ENCODE measurements around the gene ACBD4. TPM values are rescaled to one million over a fixed set of nuclear protein-coding genes. Genes with fewer than 3 reads are reported as not detected.

Gene ACBD4
- total and polyA plus RNA-seq, 2 experiments from 2014 or later, result 8.2 to 13.7 TPM

DNA sequence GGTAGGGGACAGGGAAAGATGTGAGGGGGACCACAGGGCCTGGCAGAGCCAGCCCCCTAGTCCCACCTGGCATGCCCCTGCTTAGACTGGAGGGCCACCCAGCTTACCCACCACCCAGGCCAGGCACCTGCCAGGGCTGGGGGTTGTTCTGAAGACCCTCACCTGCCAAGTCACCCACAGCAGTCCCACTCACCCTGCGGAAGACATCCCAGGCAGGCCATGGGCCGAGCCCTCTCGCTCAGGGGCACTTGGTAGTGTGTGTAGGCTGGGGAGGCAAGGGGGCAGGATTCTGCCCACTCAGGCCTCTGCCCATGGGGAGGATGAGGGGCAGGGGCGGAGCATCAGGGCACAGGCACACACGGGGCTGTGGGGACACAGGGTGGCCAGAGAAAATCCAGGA is 7.2 kb upstream of the ACBD4 start:
- Histone ChIP-seq H3K4me2 (peak overlapping the region; percentile 56), H3K9me2 (replicated peaks; ENCODE audit: insufficient read depth) (no peaks in the 10 kb centered on the region), H3K4me1 (ENCODE audit: insufficient read depth) (peaks cover 65% of the 10 kb centered on the region), H2AFZ (no peak overlapping the region), H3K9me3 (ENCODE audit: low read depth) (no peaks in the 10 kb centered on the region), H3K4me3 (no peak overlapping the region), H4K20me1 (ENCODE audit: insufficient read depth, poor library complexity, severe bottlenecking) (no peaks in the 10 kb centered on the region), H3K36me3 (replicated peaks; ENCODE audit: insufficient read depth, low read depth) (no peaks in the 10 kb centered on the region), H3K27me3 (no peaks in the 10 kb centered on the region), H3K79me2 (peaks cover 70% of the 10 kb centered on the region), H3K27ac (peak overlapping the region; percentile 100)
- no peak for DNase-seq (ENCODE audit: low spot score)
- WGBS (ENCODE audit: low lambda C conversion rate, missing lambda C conversion rate), result 87% methylated on average over 5 of the region's 5 CpGs
- TF ChIP-seq, protein P1, sequence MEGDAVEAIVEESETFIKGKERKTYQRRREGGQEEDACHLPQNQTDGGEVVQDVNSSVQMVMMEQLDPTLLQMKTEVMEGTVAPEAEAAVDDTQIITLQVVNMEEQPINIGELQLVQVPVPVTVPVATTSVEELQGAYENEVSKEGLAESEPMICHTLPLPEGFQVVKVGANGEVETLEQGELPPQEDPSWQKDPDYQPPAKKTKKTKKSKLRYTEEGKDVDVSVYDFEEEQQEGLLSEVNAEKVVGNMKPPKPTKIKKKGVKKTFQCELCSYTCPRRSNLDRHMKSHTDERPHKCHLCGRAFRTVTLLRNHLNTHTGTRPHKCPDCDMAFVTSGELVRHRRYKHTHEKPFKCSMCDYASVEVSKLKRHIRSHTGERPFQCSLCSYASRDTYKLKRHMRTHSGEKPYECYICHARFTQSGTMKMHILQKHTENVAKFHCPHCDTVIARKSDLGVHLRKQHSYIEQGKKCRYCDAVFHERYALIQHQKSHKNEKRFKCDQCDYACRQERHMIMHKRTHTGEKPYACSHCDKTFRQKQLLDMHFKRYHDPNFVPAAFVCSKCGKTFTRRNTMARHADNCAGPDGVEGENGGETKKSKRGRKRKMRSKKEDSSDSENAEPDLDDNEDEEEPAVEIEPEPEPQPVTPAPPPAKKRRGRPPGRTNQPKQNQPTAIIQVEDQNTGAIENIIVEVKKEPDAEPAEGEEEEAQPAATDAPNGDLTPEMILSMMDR (IDR thresholded peaks at IDR 0.05; ENCODE audit: poor library complexity), result no peak
- no peak for TF ChIP-seq EZH2 (IDR thresholded peaks at IDR 0.05; ENCODE audit: borderline replicate concordance)
- no peak for TF ChIP-seq EZH2phosphoT487 (IDR thresholded peaks at IDR 0.05; ENCODE audit: low read depth, severe bottlenecking, unreplicated experiment)

DNA sequence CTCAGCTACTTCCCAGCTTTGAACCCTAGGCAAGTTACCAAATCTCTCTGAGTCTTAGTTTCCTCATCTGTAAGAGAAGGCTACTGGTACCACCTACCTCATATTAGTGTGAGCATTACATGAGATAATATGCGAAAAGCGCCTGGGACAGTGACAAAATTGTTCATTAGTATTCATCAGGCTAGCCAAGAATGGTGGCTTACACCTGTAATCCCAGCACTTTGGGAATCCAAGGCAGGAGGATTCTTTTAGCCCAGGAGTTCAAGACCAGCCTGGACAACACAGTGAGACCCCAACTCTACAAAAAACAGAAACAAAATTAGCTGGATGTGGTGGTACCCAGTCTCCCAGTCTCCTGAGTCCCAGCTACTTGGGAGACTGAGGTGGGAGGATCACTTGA is 6.5 kb upstream of the ACBD4 start:
- H2AFZ ChIP-seq, result no peak overlapping the region
- WGBS (ENCODE audit: low lambda C conversion rate, missing lambda C conversion rate), result 100% methylated on average over 2 of the region's 2 CpGs
- no peaks in the 10 kb centered on the region for H3K9me3 ChIP-seq (ENCODE audit: low read depth)
- H3K79me2 ChIP-seq, result peaks cover 64% of the 10 kb centered on the region
- peaks cover 59% of the 10 kb centered on the region for H3K4me1 ChIP-seq (ENCODE audit: insufficient read depth)
- H3K4me3 ChIP-seq, result no peak overlapping the region
- no peaks in the 10 kb centered on the region for H3K36me3 ChIP-seq (replicated peaks; ENCODE audit: insufficient read depth, low read depth)
- no peaks in the 10 kb centered on the region for H4K20me1 ChIP-seq (ENCODE audit: insufficient read depth, poor library complexity, severe bottlenecking)
- no peaks in the 10 kb centered on the region for H3K9me2 ChIP-seq (replicated peaks; ENCODE audit: insufficient read depth)
- no peak for TF ChIP-seq EZH2phosphoT487 (IDR thresholded peaks at IDR 0.05; ENCODE audit: low read depth, severe bottlenecking, unreplicated experiment)
- TF ChIP-seq, protein P1 (IDR thresholded peaks at IDR 0.05; ENCODE audit: poor library complexity), result no peak
- TF ChIP-seq EZH2 (IDR thresholded peaks at IDR 0.05; ENCODE audit: borderline replicate concordance), result no peak
- peak overlapping the region; percentile 56 for H3K4me2 ChIP-seq
- peak overlapping the region; percentile 100 for H3K27ac ChIP-seq
- no peaks in the 10 kb centered on the region for H3K27me3 ChIP-seq
- no peak for DNase-seq (ENCODE audit: low spot score)

DNA sequence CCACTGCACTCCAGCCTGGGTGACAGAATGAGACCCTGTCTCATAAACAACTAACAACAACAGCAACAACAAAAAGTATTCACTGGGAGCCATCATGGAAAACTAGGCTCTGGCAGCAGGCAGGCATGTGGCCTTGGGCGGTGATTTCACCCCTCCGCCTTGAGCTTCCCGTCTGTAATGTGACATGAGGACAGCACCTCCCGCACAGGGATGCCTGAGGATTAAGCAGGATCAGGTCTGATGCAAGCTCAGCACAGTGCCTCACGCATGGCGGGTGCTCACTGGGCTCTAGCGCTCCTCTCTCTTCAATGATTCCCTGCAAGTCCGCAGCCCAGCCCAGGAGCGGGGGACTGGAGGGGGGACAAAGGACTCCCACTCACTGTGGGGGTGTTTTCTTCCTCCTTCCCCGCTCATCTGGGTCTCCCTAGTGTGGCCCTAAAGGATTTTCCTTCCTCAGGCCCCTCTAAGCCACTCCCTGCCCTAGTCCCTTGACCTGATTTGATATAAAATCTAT is 6.0 kb upstream of the ACBD4 start:
- H4K20me1 ChIP-seq (ENCODE audit: insufficient read depth, poor library complexity, severe bottlenecking), result no peaks in the 10 kb centered on the region
- peaks cover 61% of the 10 kb centered on the region for H3K79me2 ChIP-seq
- DNase-seq (ENCODE audit: low spot score), result peak; percentile 89
- 58% methylated on average over 10 of the region's 10 CpGs for WGBS (ENCODE audit: low lambda C conversion rate, missing lambda C conversion rate)
- H3K4me3 ChIP-seq, result no peak overlapping the region
- H3K27ac ChIP-seq, result peak overlapping the region; percentile 100
- no peak overlapping the region for H2AFZ ChIP-seq
- TF ChIP-seq EZH2phosphoT487 (IDR thresholded peaks at IDR 0.05; ENCODE audit: low read depth, severe bottlenecking, unreplicated experiment) (no peak), EZH2 (IDR thresholded peaks at IDR 0.05; ENCODE audit: borderline replicate concordance) (no peak)
- TF ChIP-seq, protein P1 (IDR thresholded peaks at IDR 0.05; ENCODE audit: poor library complexity), result no peak
- no peaks in the 10 kb centered on the region for H3K27me3 ChIP-seq
- H3K9me3 ChIP-seq (ENCODE audit: low read depth), result no peaks in the 10 kb centered on the region
- no peaks in the 10 kb centered on the region for H3K36me3 ChIP-seq (replicated peaks; ENCODE audit: insufficient read depth, low read depth)
- peak overlapping the region; percentile 100 for H3K4me2 ChIP-seq
- peaks cover 54% of the 10 kb centered on the region for H3K4me1 ChIP-seq (ENCODE audit: insufficient read depth)
- no peaks in the 10 kb centered on the region for H3K9me2 ChIP-seq (replicated peaks; ENCODE audit: insufficient read depth)
